GM19328 (cell line): ENCODE measurements around the gene CDKL4.
A peak's percentile ranks its signal among the peaks of the same experiment; 100 is the strongest.
"Not testable (repeated sequence)": the region's sequence is repeated elsewhere in the genome, so short reads cannot be mapped to it uniquely, and the experiment has no call there.

Experiments used
- ATAC-seq: cut with Tn5 transposase; IDR thresholded peaks from one replicate; pipeline ENCODE4 v1.9.1; 2021; ENCODE audit warnings: mild to moderate bottlenecking, moderate library complexity; ENCODE audit not compliant: unreplicated experiment

The CDKL4 gene

GRCh38 chr2:39243469-39244123 is at the start of gene CDKL4:
Gene CDKL4 (minus strand): TSS chr2:39243970.
- ATAC-seq = no peak

DNA sequence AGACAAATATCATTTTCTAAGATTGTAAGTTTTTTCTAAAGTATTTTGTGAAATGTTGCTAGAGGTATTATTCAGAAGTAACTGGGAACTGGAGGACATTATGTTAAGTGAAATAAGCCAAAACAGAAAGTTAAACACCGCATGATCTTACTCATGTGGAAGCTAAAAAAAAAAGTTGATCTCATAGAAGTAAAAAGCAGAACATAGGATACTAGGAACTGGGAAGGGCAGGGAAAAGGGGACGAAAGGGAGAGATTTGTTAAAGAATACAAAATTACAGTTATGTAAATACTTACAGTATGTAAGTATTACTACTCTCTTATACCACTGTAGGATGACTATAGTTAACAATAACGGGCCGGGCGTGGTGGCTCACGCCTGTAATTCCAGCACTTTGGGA is 46.7 kb upstream of the CDKL4 start:
- no peak for ATAC-seq

DNA sequence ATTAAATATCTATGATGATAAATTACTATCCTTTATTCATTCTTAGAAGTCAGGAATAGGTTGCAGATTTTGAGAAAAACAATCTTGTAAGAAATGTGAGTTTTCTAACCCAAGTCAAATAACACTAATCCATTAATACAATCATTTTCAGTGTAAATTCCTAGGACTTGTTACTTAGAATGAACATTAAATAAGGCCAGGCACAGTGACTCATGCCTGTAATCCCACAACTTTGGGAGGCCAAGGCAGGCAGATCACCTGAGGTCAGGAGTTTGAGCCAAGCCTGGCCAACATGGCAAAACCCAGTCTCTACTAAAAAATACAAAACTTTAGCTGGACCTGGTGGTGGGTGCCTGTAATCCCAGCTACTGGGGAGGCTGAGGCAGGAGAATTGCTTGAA is 45.8 kb upstream of the CDKL4 start:
- ATAC-seq = no peak

- no peak for ATAC-seq
Observed at GRCh38 chr2:39283561-39283960, 39.8 kb upstream of the CDKL4 start.

DNA sequence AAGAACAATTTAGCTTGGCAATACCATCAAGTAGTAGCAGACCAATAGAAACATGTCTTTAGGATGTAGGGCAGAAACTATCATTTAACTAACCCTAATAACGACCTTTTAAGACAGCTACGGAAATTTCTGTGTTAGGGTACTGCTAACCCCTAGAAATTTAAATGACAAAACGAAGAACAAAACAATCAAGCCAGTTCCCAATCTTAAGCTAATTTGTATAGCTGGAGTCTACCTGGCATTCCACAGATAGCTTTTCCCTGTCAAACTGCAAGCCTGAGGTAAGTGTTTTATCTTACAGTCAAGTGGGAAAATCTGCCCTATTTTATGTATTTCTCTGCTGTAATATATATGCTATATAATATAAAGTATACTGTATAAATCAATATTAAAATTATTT is 37.6 kb upstream of the CDKL4 start:
- no peak for ATAC-seq

- ATAC-seq = no peak
Observed at GRCh38 chr2:39275016-39275415, 31.2 kb upstream of the CDKL4 start.

GRCh38 chr2:39269941-39270340 is 26.2 kb upstream of the CDKL4 start:
- no peak for ATAC-seq

- ATAC-seq = no peak
Observed at GRCh38 chr2:39266916-39267434, 23.2 kb upstream of the CDKL4 start.

- ATAC-seq = peak; percentile 51
Observed at GRCh38 chr2:39266139-39266805, 22.5 kb upstream of the CDKL4 start.

DNA sequence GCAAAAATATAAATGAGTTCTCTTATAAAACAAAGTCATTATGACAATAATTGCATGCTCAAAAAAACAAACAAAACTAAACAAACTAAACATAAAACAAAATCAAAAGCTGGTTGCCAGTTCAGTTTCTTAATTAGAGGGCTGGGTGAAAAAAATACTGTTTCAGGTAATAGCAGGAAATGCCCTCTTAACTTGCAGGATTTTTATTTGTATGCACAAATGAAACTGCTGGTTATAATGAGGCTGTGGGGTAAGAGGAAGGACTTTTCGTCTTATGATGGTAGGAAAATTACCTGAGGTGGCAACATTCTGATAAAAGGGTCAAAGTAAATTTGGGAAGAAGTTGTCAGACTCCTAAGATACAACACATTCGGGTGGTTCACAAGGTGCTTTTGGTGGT is 21.5 kb upstream of the CDKL4 start:
- no peak for ATAC-seq

GRCh38 chr2:39264733-39265132 is 21.0 kb upstream of the CDKL4 start:
- peak; percentile 67 for ATAC-seq

- no peak for ATAC-seq
Observed at GRCh38 chr2:39260087-39260486, 16.3 kb upstream of the CDKL4 start.

- ATAC-seq = no peak
Observed at GRCh38 chr2:39256040-39256439, 12.3 kb upstream of the CDKL4 start.

DNA sequence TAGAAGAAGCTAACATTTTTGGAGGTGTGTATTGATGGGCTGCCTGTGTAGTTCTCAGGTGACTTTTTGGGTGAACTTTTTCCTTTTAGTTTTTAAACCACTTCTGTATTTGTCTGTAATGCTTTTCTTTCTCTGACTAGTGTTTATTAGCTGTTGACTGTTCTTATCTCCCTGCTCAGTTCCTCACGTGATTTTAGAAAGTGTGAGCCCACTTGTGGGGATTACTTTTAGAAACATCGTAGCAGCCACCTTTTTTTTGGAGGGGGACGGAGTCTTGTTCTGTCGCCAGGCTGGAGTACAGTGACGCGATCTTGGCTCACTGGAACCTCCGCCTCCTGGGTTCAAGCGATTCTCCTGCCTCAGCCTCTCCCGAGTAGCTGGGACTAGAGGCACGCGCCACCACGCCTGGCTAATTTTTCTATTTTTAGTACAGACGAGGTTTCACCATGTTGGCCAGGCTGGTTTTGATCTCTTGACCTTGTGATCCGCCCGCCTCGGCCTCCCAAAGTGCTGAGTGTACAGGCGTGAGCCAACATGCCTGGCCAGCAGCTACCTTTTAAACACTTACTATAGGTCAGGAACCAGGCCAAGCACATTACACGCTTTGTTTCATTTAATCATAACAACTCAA is 9.2 kb upstream of the CDKL4 start:
- no peak for ATAC-seq

- no peak for ATAC-seq
Observed at GRCh38 chr2:39247512-39248043, 3.8 kb upstream of the CDKL4 start.

DNA sequence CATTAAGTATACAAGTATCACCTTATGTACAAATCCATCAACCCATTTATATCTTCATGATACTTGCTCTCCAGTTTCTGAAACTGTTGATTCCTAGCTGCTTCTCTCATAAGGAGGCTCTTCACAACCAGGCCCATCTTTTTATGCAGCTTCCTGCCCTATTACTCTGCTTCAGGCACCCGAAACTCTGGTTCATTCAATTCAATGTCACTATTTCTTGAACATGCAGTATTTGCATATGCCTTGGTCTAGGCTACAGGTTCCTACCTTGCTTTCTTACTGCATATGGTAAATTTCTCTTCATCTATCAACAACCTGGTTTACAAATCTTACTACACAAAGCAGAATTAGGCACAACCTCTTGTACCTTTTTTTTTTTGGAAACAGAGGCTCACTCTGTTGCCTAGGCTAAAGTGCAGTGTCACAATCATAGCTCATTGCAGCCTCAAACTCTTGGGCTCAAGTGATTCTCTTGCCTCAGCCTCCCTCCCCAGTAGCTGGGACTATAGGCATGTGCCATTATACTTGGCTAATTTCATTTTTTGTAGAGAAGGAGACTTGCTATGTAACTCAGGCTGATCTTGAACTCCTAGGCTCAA is 2.7 kb upstream of the CDKL4 start:
- no peak for ATAC-seq

DNA sequence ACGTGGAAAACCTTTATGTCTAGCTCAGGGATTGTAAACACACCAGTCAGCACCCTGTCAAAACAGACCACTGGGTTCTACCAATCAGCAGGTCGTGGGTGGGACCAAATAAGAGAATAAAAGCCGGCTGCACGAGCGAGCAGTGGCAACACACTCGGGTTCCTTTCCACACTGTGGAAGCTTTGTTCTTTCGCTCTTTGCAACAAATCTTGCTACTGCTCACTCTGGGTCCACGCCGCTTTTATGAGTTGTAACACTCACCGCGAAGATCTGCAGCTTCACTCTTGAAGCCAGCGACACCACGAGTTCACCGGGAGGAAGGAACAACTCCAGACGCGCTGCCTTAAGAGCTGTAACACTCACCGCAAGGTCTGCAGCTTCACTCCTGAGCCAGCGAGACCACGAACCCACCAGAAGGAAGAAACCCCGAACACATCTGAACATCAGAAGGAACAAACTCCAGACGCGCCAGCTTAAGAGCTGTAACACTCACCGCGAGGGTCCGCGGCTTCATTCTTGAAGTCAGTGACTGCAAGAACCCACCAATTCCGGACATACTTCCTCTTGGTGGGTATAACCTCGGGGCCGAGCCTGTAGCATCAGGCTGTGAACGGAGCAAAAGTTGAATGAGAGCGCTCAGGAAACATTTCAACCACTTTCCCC is 1.3 kb upstream of the CDKL4 start:
- not testable (repeated sequence) for ATAC-seq

GRCh38 chr2:39244241-39244862 is 582 bp upstream of the CDKL4 start:
- not testable (repeated sequence) for ATAC-seq

DNA sequence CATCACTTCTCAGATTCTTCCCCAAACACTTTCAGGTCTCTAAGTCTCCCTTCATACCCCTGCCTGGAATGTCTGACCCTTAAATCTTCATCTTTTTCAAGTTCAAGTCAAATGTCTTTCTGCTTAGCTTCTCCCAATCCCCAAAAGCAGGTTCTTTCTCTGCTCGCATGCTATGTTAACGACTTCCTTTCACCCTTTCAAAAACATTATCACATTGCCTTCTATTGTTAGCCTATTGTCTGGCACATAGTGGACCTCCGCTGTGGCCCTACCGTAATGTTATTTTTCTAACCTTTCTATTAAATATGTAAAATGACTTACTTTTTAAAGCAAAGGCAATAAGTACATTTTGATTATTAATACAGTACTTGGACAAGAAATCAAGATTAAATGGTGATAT is 2.2 kb downstream of the CDKL4 start:
- ATAC-seq = no peak

GRCh38 chr2:39240758-39241157 is 3.0 kb downstream of the CDKL4 start:
- no peak for ATAC-seq
